ENCODE measurements around the gene NDUFB10.

- TF ChIP-seq POLR2AphosphoS5 (IDR thresholded peaks at IDR 0.05) = peak; percentile 93 to 95
- peak; percentile 67 to 83 (median 72) for TF ChIP-seq CTCF (IDR thresholded peaks at IDR 0.05)
- TF ChIP-seq POLR2A (IDR thresholded peaks at IDR 0.05; ENCODE audit: low read depth) = peak; percentile 65
Measured at GRCh38 chr16:1959269-1960039, at the start of gene NDUFB10.

Measured in esophagus muscularis mucosa (tissue), 3 donors.